ENCODE data around the gene RIMKLA. TPM values are rescaled to one million over a fixed set of nuclear protein-coding genes. Genes with fewer than 3 reads are reported as not detected.

The RIMKLA gene
- total RNA-seq, 1 donor, result 0.09 TPM

- H3K4me3 ChIP-seq (ENCODE audit: low read depth, low read length), result peak overlapping the region; percentile 99
- TF ChIP-seq, protein P1, sequence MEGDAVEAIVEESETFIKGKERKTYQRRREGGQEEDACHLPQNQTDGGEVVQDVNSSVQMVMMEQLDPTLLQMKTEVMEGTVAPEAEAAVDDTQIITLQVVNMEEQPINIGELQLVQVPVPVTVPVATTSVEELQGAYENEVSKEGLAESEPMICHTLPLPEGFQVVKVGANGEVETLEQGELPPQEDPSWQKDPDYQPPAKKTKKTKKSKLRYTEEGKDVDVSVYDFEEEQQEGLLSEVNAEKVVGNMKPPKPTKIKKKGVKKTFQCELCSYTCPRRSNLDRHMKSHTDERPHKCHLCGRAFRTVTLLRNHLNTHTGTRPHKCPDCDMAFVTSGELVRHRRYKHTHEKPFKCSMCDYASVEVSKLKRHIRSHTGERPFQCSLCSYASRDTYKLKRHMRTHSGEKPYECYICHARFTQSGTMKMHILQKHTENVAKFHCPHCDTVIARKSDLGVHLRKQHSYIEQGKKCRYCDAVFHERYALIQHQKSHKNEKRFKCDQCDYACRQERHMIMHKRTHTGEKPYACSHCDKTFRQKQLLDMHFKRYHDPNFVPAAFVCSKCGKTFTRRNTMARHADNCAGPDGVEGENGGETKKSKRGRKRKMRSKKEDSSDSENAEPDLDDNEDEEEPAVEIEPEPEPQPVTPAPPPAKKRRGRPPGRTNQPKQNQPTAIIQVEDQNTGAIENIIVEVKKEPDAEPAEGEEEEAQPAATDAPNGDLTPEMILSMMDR (IDR thresholded peaks at IDR 0.05; ENCODE audit: insufficient read depth, low read length), result no peak
- DNase-seq (ENCODE audit: low read depth), result peak; percentile 69
These were observed 44.6 kb upstream of the RIMKLA start for GRCh38 chr1:42335809-42336518.

GRCh38 chr1:42336978-42337377, 43.6 kb upstream of the RIMKLA start:
- TF ChIP-seq, protein P1 (IDR thresholded peaks at IDR 0.05; ENCODE audit: insufficient read depth, low read length), result no peak
- no peak overlapping the region for H3K4me3 ChIP-seq (ENCODE audit: low read depth, low read length)
- no peak for DNase-seq (ENCODE audit: low read depth)

DNA sequence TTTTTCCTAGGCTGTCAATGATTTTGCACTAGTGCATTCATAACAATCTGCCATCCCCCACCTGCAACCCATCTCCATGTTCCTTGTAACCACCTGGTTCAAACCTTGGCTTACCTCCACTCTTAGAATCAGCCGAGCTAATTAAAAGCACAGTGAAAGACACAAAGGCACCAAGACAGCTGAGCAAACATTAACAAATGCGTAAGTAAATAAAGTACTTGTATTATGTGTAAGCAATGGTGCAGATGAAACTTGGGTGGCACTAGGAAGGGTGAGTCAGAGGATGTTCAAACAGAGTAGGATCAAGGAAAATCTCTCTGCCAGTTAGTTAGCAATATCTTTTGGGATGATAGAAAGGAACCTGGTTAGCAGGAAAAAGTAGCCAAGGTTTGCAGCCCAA, 40.5 kb upstream of the RIMKLA start:
- no peak for DNase-seq (ENCODE audit: low read depth)
- TF ChIP-seq, protein P1 (IDR thresholded peaks at IDR 0.05; ENCODE audit: insufficient read depth, low read length), result no peak

DNA sequence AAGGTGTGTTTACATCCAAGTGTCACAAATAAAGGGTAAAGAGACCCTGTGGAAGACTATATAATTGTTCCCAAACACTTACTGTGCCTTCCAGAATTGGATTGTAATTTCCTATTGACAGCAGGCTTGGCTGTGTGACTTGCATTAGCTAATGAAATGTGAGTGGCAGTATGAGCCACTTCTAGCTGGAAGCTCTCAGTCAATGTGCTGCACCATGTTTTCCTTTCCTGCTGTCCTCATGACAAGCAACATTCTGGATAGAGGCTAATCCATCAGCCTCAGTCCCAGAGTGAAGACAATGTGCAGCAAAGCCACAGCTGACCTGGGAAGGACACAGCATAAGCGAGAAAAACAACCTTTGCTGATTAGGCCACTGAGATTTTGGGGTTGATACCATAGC, 39.7 kb upstream of the RIMKLA start:
- no peak for DNase-seq (ENCODE audit: low read depth)
- TF ChIP-seq, protein P1 (IDR thresholded peaks at IDR 0.05; ENCODE audit: insufficient read depth, low read length), result no peak
- H3K4me3 ChIP-seq (ENCODE audit: low read depth, low read length), result no peak overlapping the region

More for the DNA sequence above, 40.5 kb upstream of the RIMKLA start:
- no peak overlapping the region for H3K4me3 ChIP-seq (ENCODE audit: low read depth, low read length)

DNA sequence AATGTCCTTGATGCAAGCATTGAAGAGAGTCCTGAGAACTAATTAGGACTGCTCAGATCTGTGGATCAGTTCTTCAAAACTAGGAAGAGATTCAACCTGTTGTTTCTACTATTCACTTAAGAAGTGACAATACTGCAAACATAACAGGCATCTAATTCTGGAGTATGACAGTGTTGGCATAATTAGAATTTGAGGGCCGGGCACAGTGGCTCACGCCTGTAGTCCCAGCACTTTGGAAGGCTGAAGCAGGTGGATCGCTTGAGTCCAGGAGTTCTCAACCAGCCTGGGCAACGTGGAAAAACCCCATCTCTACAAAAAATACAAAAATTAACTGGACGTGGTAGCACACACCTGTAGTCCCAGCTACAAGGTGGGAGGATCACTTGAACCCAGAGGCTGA, 37.5 kb upstream of the RIMKLA start:
- TF ChIP-seq, protein P1 (IDR thresholded peaks at IDR 0.05; ENCODE audit: insufficient read depth, low read length), result no peak
- no peak for DNase-seq (ENCODE audit: low read depth)
- no peak overlapping the region for H3K4me3 ChIP-seq (ENCODE audit: low read depth, low read length)

- no peak overlapping the region for H3K4me3 ChIP-seq (ENCODE audit: low read depth, low read length)
- TF ChIP-seq, protein P1 (IDR thresholded peaks at IDR 0.05; ENCODE audit: insufficient read depth, low read length), result no peak
- DNase-seq (ENCODE audit: low read depth), result no peak
These were observed 32.1 kb upstream of the RIMKLA start for GRCh38 chr1:42348498-42348897.

- TF ChIP-seq, protein P1 (IDR thresholded peaks at IDR 0.05; ENCODE audit: insufficient read depth, low read length), result no peak
- peak; percentile 12 for DNase-seq (ENCODE audit: low read depth)
These were observed 30.5 kb upstream of the RIMKLA start for GRCh38 chr1:42350086-42350485.

More at GRCh38 chr1:42350086-42350485, 30.5 kb upstream of the RIMKLA start:
- no peak overlapping the region for H3K4me3 ChIP-seq (ENCODE audit: low read depth, low read length)
